NCI-H774 (cell line): Measurements from ENCODE around the gene MYO15B.

ENCODE experiments used
- DNase-seq: peaks from one replicate; lab custom pipeline; 2025; lab: John Stamatoyannopoulos, UW

MYO15B gene

GRCh38 chr17:75587675-75588595 is at the start of gene MYO15B:
MYO15B (plus strand) TSS chr17:75587800; CDS start chr17:75588058, 258 bp downstream.
- DNase-seq: peak; percentile 37

GRCh38 chr17:75539967-75540729 is 47.5 kb upstream of the MYO15B start:
- DNase-seq: no peak

DNA sequence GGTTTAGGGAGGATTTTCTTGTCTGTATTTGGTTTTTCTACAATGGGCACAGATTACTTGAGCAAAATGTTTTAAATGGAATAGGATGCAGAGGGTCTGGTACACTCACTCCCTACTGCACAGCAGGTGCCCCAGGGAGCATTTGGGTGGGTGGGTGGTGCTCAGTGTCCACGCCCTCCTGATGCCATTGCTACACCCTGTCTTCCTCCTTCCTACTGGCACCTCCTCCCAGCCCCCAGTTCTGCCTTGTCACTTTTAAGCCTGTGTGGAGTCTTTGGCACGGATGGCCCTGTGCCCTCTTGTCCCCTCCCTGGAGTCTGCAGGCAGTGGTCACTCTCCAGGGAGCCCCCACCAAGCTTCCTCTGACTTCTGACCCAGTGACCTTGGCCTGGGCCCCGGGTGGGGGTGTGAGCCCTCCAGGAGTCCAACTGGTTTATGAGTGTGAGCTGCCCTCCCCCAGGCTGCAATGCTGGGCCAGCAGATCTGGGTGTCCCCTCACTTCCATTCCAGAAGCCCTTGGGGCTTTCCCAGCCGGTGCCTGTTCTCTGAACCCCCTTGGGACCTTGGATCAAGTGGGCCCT is 46.6 kb upstream of the MYO15B start:
- no peak for DNase-seq

- no peak for DNase-seq
Measured at GRCh38 chr17:75542229-75542628, 45.4 kb upstream of the MYO15B start.

GRCh38 chr17:75542728-75543336 is 44.8 kb upstream of the MYO15B start:
- DNase-seq: no peak

GRCh38 chr17:75544250-75544649 is 43.4 kb upstream of the MYO15B start:
- DNase-seq: no peak

- no peak for DNase-seq
Measured at GRCh38 chr17:75546181-75546580, 41.4 kb upstream of the MYO15B start.

DNA sequence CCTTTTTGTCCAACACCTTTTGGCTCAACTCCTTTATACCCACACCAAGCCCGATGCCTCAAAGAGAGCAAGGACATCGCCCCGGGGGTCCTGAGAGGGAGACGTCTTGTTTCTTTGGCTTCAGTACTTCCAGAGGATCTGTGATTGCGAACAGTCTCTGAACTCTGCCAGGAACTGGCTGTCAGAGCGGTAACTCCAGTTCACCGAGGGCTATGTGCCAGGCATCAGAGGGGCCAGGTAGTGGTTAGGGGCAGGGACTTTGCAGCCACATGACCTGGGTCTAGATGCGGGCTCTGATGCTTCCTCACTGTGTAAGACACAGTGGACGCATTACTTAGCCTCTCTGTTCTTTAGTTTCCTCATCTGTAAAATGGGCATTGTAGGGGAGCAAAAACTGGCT is 40.5 kb upstream of the MYO15B start:
- no peak for DNase-seq

GRCh38 chr17:75548813-75549212 is 38.8 kb upstream of the MYO15B start:
- DNase-seq: no peak

GRCh38 chr17:75549246-75550138 is 38.1 kb upstream of the MYO15B start:
- DNase-seq: peak; percentile 91

- DNase-seq: no peak
Measured at GRCh38 chr17:75550139-75550465, 37.5 kb upstream of the MYO15B start.

- DNase-seq: no peak
Measured at GRCh38 chr17:75551266-75551665, 36.3 kb upstream of the MYO15B start.

DNA sequence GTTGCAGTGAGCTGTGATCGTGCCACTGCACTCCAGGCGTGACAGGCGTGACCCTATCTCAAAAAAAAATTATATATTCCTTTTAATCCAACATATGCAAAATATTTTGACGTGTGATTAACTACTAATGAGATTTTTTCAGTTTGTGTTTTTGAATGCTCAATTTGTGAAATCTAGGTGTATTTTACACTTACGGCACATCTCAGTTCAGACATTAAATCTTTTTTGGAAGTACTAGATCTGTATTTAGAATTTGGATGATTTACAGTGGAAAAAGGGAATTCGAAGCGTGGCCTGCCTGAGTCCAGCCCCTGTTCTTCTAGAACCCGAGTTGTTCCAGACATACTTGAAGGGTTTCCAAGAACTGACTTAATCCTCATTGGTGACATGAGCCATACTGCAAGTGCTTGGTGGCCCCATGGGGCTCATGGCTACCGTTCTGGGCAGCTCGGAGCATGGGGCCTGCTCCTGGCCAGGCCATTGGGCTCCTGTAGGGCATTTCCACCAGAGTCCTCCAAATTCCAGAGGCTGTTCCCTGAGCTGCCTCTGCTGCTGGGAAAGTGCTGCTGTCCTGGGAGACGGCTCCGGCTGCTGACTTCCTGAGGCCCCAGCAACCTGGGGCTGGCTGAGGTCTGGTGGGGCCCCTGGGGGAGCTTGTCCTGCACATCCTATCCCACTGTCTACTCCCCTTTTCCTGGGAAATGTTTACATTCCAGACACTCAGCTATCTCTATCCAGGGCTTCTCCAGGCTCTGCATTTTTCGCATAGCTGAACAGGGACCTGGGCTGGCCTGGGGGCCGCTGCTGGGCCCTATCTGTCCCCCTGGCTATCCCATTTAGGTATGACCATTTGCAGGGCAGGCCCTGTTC is 34.9 kb upstream of the MYO15B start:
- no peak for DNase-seq

GRCh38 chr17:75553295-75554110 is 34.1 kb upstream of the MYO15B start:
- no peak for DNase-seq

- DNase-seq: no peak
Measured at GRCh38 chr17:75555679-75556153, 31.9 kb upstream of the MYO15B start.

- DNase-seq: no peak
Measured at GRCh38 chr17:75557075-75557851, 30.3 kb upstream of the MYO15B start.

- DNase-seq: no peak
Measured at GRCh38 chr17:75557852-75558665, 29.5 kb upstream of the MYO15B start.
